Breast epithelium (tissue), 4 donors: ENCODE data around the gene PAXIP1. TPM values are rescaled to one million over a fixed set of nuclear protein-coding genes. Genes with fewer than 3 reads are reported as not detected.

Experiments
- DNase-seq, 2 donors: peaks; one replicate each; pipeline ENCODE4 v3.0.0-alpha.2; 2019; ENCODE audit warnings: low spot score in 2 of 2
- H3K27ac ChIP-seq, 2 donors: fragments of 200-600 bp; sonication (generic) in 1 of 2; one replicate each; pipeline ENCODE4 v1.5.1; 2016 to 2019; ENCODE audit warnings: mild to moderate bottlenecking in 1 of 2
- H3K27me3 ChIP-seq, 2 donors: fragments of 200-600 bp; sonication (generic) in 1 of 2; one replicate each; pipeline versions ENCODE4 v1.5.1 to v1.6.0; 2017 to 2019; ENCODE audit warnings: control low read depth in 1 of 2, mild to moderate bottlenecking in 1 of 2
- H3K36me3 ChIP-seq: fragments of 200-600 bp; one replicate; pipeline ENCODE4 v1.5.1; 2019
- H3K4me1 ChIP-seq, 2 donors: fragments of 200-600 bp; sonication (generic); one replicate each; pipeline ENCODE4 v1.5.1; 2016 to 2019; ENCODE audit warnings: control low read depth in 1 of 2
- H3K4me3 ChIP-seq, 3 donors: fragments of 200-600 bp; sonication (generic); 1 replicate in 2 of 3; 2 replicates in 1 of 3; pipeline ENCODE4 v1.5.1; 2016 to 2019; ENCODE audit warnings: mild to moderate bottlenecking in 3 of 3, moderate library complexity in 2 of 3
- H3K9me3 ChIP-seq, 2 donors: fragments of 200-600 bp; sonication (generic) in 1 of 2; one replicate each; pipeline ENCODE4 v1.5.1; 2016 to 2019; ENCODE audit warnings: control low read depth in 1 of 2
- POLR2A ChIP-seq: fragments of 450-650 bp; IDR thresholded peaks from one replicate; pipeline ENCODE4 v1.6.1; 2016; ENCODE audit warnings: antibody characterized with exemption, mild to moderate bottlenecking, moderate library complexity
- POLR2AphosphoS5 ChIP-seq, 3 donors: sonication (generic); formaldehyde crosslinking; IDR thresholded peaks; one replicate each; pipeline ENCODE4 v1.6.1; 2017; ENCODE audit warnings: antibody characterized with exemption in 3 of 3
- intact Hi-C: fragments of 100-400 bp; cut with DNase I; formaldehyde crosslinking; loops from one replicate; pipeline ENCODE4 v1.15.1; 2023; ENCODE audit warnings: low total_unique reads
- total RNA-seq, 3 donors: library from RNA; depleted of rRNA; stranded (reverse); fragments of >200 nt; gene quantifications; one replicate each; pipeline ENCODE4 v1.1.0, GENCODE V29; 2016
- TF ChIP-seq, protein P1 (sequence below), 3 donors: fragments of 450-650 bp; IDR thresholded peaks; one replicate each; pipeline ENCODE4 v1.5.1; 2016 to 2017; ENCODE audit warnings: antibody characterized with exemption in 3 of 3, mild to moderate bottlenecking in 3 of 3, moderate library complexity in 3 of 3

The PAXIP1 gene
- total RNA-seq, 3 donors from 2014 or later, result 10.2 to 25.3 (median 14.1) TPM

DNA sequence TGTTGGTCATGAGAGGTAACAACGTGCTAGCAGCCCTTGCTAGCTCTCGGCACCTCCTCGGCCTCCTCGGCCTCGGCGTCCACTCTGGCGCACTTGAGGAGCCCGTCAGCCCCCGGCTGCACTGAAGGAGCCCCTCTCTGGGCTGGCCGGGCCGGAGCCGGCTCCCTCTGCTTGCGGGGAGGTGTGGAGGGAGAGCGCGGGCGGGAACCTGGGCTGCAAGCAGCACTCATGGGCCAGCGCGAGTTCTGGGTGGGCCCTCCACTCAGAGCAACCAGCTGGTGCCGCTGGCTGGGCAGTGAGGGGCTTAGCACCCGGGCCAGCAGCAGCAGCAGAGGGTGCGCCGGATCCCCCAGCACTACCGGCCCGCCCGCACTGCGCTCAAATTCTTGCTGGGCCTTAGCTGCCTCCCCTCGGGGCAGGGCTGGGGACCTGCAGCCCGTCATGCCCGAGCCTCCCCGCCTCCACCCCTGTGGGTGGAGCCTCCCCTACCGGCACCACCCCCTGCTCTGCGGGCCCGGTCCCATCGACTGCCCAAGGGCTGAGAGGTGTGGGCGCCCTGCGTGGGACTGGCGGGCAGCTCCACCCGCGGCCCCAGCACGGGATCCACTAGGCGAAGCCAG, 96.1 kb downstream of the PAXIP1 start:
- Histone ChIP-seq H3K27me3 (peaks cover 0 to 21% of the 10 kb centered on the region in 2 donors), H3K36me3 (no peaks in the 10 kb centered on the region), H3K27ac (no peak overlapping the region), H3K4me1 (no peaks in the 10 kb centered on the region), H3K9me3 (peaks cover 12% of the 10 kb centered on the region in 2 donors), H3K4me3 (no peak overlapping the region)
- DNase-seq, result peak in 1 of 2 donors; percentile 49
- intact Hi-C loops, result no loop called here
- TF ChIP-seq POLR2A, result no peak

DNA sequence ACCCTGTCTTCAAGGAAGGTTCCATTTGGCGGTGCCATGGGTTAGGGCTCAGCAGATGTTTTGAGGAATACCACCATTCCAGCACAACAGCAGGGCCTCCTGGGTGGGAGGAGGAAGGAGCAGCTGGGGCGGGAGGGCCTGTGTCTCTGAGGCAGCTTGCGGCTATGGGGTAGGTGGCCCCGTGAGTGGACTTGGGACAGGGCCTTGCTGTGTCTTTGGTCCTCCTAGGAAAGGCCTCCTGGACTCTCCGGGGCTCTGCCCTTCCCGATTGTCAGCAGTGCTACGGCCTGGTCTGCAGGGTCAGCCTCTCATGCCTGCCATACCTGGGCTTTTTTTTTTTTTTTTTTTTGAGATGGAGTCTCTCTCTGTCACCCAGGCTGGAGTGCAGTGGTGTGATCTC, 96.7 kb downstream of the PAXIP1 start:
- peak in 1 of 2 donors; percentile 43 for DNase-seq
- H3K27me3 ChIP-seq, result peaks cover 0 to 21% of the 10 kb centered on the region in 2 donors
- H3K36me3 ChIP-seq, result no peaks in the 10 kb centered on the region
- intact Hi-C loops, result no loop called here
- no peaks in the 10 kb centered on the region for H3K4me1 ChIP-seq
- H3K27ac ChIP-seq, result no peak overlapping the region
- H3K4me3 ChIP-seq, result no peak overlapping the region
- H3K9me3 ChIP-seq, result peaks cover 9% of the 10 kb centered on the region in 2 donors
- TF ChIP-seq POLR2A (no peak), POLR2AphosphoS5 (IDR thresholded peaks at IDR 0.05) (no peak)
- TF ChIP-seq, protein P1, sequence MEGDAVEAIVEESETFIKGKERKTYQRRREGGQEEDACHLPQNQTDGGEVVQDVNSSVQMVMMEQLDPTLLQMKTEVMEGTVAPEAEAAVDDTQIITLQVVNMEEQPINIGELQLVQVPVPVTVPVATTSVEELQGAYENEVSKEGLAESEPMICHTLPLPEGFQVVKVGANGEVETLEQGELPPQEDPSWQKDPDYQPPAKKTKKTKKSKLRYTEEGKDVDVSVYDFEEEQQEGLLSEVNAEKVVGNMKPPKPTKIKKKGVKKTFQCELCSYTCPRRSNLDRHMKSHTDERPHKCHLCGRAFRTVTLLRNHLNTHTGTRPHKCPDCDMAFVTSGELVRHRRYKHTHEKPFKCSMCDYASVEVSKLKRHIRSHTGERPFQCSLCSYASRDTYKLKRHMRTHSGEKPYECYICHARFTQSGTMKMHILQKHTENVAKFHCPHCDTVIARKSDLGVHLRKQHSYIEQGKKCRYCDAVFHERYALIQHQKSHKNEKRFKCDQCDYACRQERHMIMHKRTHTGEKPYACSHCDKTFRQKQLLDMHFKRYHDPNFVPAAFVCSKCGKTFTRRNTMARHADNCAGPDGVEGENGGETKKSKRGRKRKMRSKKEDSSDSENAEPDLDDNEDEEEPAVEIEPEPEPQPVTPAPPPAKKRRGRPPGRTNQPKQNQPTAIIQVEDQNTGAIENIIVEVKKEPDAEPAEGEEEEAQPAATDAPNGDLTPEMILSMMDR (IDR thresholded peaks at IDR 0.05), result no peak

DNA sequence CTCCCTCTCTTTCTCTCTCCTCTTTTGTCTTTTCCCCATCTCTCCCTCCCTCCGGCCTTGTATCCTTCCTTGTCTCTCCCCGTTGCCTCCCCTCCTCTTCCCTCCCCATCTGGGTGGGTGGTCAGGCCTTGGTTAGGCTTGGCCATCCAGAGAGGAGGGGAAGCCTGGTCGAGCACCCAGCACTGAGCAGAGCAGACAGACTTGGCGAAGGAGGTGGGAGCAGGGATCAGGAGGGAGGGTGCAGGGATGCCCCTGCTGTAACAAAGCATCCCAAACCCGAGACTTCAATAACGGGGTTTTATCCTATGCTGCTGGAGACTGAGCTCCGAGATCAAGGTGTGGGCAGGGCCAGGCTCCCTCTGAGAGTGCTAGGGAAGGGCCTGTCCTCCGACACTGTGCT, 97.3 kb downstream of the PAXIP1 start:
- Histone ChIP-seq H3K27me3 (peaks cover 0 to 21% of the 10 kb centered on the region in 2 donors), H3K4me1 (no peaks in the 10 kb centered on the region), H3K27ac (no peak overlapping the region), H3K36me3 (no peaks in the 10 kb centered on the region), H3K4me3 (no peak overlapping the region), H3K9me3 (peaks cover 3 to 5% of the 10 kb centered on the region in 2 donors)
- DNase-seq, result peak in 1 of 2 donors; percentile 46
- intact Hi-C loops, result no loop called here
- no peak for TF ChIP-seq POLR2AphosphoS5 (IDR thresholded peaks at IDR 0.05)
- TF ChIP-seq, protein P1 (IDR thresholded peaks at IDR 0.05), result no peak

DNA sequence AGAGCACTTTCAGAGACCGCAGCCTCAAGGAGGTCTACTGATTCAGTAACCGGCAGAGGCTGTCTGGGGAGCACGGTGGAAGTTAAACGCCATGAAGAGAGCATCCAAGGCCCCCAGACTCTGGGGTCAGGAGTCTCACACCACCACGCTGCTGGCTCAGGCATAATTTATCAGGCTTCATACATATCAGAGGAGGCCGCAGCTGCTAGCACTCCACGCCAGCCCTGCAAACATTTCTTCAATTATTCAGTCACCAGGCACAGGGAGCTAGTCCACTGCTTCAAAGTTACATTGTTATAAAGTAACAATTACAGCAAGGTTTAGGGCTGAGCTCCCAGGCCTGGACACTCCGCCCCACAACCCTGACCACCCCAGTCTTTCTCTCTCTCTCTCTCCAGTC, 97.8 kb downstream of the PAXIP1 start:
- Histone ChIP-seq H3K9me3 (peaks cover 0 to 5% of the 10 kb centered on the region in 2 donors), H3K27ac (no peak overlapping the region), H3K4me1 (no peaks in the 10 kb centered on the region), H3K36me3 (no peaks in the 10 kb centered on the region), H3K27me3 (peaks cover 0 to 18% of the 10 kb centered on the region in 2 donors), H3K4me3 (no peak overlapping the region)
- intact Hi-C loops, result no loop called here
- TF ChIP-seq POLR2AphosphoS5 (IDR thresholded peaks at IDR 0.05) (no peak), POLR2A (no peak)
- TF ChIP-seq, protein P1 (IDR thresholded peaks at IDR 0.05), result no peak
- DNase-seq, result peak in 1 of 2 donors; percentile 38

DNA sequence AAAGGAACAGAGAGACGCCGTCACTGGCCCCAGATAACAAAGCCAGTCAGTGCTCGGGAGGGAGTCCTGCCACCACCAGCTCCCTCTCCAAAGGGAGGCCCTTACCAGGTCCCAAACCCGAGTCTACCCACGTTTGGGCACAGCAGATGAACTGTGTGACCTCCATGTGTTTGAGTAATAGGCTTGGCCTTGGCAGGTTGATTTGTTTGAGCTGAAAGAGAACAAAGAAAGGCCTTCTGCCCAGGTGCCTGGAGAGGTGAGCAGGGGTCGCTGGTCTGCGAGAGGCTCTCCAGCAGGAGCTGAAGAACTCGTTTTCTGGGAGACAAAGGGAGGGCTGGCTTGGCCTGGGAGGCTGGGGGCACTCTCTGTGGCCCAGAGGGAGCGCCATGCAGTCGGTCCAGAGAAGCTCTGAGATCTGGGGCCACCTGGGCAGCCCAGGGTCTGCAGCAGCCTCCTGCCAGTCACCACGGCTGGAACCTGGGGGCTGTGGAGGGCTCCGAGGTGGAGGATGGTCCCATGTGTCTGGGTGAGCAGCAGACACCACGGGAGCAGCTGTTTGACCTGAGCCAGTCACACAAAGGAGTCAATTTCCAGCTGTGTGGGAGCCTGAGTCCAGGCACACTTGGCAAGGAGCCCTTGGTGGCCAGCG, 99.7 kb downstream of the PAXIP1 start:
- Histone ChIP-seq H3K36me3 (no peaks in the 10 kb centered on the region), H3K27me3 (no peaks in the 10 kb centered on the region), H3K4me3 (no peak overlapping the region), H3K27ac (no peak overlapping the region), H3K9me3 (peaks cover 0 to 5% of the 10 kb centered on the region in 2 donors), H3K4me1 (no peaks in the 10 kb centered on the region)
- TF ChIP-seq POLR2A (no peak), POLR2AphosphoS5 (IDR thresholded peaks at IDR 0.05) (no peak)
- TF ChIP-seq, protein P1 (IDR thresholded peaks at IDR 0.05), result no peak
- peak in 1 of 2 donors; percentile 40 for DNase-seq
- intact Hi-C loops, result no loop called here
